Activated T-cell treated with anti-CD3 and anti-CD28 coated beads, Interleukin-2, amount 50 U/mL, for 4 hours (primary cell): ENCODE measurements around the gene PROX1. TPM values are rescaled to one million over a fixed set of nuclear protein-coding genes. Genes with fewer than 3 reads are reported as not detected.
A peak's percentile ranks its signal among the peaks of the same experiment; 100 is the strongest.

Source experiments
- ATAC-seq, 2 donors: fragments of 200-7000 bp; cut with Tn5 transposase; one replicate each; pipeline ENCODE4 v1.10.0; 2021
- DNase-seq: peaks from one replicate; pipeline ENCODE4 v3.0.0-alpha.2; 2020
- H3K27me3 Mint-ChIP-seq: one replicate; pipeline ENCODE4 v1.8.0; 2021; ENCODE audit warnings: low read depth, mixed read lengths
- H3K36me3 Mint-ChIP-seq: one replicate; pipeline ENCODE4 v1.8.0; 2022; ENCODE audit warnings: mixed read lengths; ENCODE audit not compliant: insufficient read depth
- H3K4me1 Mint-ChIP-seq: one replicate; pipeline ENCODE4 v1.8.0; 2021; ENCODE audit warnings: low read depth, mixed read lengths
- H3K4me3 Mint-ChIP-seq: one replicate; pipeline ENCODE4 v1.8.0; 2021; ENCODE audit warnings: mild to moderate bottlenecking, moderate library complexity, mixed read lengths
- H3K9me3 Mint-ChIP-seq: one replicate; pipeline ENCODE4 v1.8.0; 2021; ENCODE audit warnings: mixed read lengths
- total RNA-seq, 3 donors: library from RNA; stranded (reverse); gene quantifications; one replicate each; pipeline ENCODE4 v1.2.1, GENCODE V29; 2021

PROX1 gene, protein sequence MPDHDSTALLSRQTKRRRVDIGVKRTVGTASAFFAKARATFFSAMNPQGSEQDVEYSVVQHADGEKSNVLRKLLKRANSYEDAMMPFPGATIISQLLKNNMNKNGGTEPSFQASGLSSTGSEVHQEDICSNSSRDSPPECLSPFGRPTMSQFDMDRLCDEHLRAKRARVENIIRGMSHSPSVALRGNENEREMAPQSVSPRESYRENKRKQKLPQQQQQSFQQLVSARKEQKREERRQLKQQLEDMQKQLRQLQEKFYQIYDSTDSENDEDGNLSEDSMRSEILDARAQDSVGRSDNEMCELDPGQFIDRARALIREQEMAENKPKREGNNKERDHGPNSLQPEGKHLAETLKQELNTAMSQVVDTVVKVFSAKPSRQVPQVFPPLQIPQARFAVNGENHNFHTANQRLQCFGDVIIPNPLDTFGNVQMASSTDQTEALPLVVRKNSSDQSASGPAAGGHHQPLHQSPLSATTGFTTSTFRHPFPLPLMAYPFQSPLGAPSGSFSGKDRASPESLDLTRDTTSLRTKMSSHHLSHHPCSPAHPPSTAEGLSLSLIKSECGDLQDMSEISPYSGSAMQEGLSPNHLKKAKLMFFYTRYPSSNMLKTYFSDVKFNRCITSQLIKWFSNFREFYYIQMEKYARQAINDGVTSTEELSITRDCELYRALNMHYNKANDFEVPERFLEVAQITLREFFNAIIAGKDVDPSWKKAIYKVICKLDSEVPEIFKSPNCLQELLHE
- under 1 TPM; 0.03 to 0.13 (median 0.08) TPM for total RNA-seq

DNA sequence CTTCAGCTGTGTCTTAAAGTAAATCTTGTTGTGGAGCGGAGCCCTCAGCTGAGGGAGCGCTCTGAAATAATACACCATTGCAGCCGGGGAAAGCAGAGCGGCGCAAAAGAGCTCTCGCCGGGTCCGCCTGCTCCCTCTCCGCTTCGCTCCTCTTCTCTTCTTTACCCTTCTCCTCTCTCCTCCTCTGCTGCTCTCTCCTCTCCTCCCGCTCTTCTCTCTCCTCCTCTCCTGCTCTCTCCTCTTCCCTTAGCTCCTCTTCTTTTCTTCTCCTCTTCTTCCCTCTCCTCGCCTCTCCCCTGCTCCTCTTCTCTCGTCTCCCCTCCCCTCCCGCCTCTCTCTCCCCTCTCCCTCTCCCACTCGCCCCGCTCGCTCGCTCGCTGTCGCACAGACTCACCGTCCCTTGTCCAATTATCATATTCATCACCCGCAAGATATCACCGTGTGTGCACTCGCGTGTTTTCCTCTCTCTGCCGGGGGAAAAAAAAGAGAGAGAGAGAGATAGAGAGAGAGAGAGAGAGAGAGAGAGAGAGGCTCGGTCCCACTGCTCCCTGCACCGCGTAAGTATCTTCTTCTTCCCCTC is at the start of gene PROX1:
Gene PROX1, plus strand, starts transcription at position 47 of the 580 bp plus-strand sequence. CDS start 8,563 bp downstream, outside the sequence.
- H3K4me1 Mint-ChIP-seq = peaks cover 35% of the 10 kb centered on the region
- no peaks in the 10 kb centered on the region for H3K36me3 Mint-ChIP-seq
- H3K27me3 Mint-ChIP-seq = peaks cover 90% of the 10 kb centered on the region
- H3K4me3 Mint-ChIP-seq = peak within 1 kb of the TSS; percentile 85
- peak in 1 of 2 donors; percentile 67 for ATAC-seq
- no peak for DNase-seq
- no peaks in the 10 kb centered on the region for H3K9me3 Mint-ChIP-seq

DNA sequence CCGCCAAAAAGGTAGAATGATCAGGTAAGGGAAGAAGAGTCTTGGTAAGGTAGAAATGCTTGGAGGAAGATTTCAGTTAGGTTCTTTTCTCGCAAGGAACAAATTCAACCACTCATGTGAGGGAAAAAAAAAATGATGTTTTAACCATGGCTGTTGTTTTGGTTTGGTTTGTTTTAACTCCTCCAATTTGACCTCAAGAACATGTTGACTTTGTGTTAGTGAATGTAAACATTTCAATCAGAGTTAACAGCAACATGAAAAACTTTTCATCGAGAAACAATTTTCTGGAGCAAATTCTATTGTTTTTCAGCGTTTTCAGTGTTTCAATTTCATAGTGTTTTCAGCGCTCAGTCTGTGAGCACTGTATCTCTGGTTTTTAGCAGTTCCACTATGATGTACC is 49.0 kb upstream of the PROX1 start:
- no peaks in the 10 kb centered on the region for H3K27me3 Mint-ChIP-seq
- DNase-seq (no peak), ATAC-seq (no peak)
- no peaks in the 10 kb centered on the region for H3K4me1 Mint-ChIP-seq
- H3K36me3 Mint-ChIP-seq = no peaks in the 10 kb centered on the region
- peaks cover 6% of the 10 kb centered on the region for H3K9me3 Mint-ChIP-seq
- no peak overlapping the region for H3K4me3 Mint-ChIP-seq

DNA sequence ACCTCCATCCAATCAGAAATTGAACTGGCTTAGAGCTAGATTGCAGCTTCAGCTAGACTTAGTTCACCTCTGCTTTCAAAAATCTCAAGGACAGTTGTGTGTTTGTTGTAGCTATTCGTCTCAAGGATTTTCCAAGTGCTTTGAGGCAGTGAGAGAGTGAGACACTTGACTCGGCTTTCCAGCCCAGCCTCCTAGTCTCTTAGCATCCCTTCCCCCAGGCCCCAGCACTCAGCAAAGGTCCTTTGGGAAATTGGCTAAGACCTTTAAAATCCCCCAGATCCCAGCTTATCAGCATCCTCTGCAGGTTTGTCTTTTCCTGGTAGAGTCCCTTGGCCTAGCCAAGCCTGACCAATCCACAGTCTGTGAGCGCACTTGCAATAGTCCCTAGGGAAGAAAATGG is 47.9 kb upstream of the PROX1 start:
- Mint-ChIP-seq H3K9me3 (peaks cover 6% of the 10 kb centered on the region), H3K4me1 (no peaks in the 10 kb centered on the region), H3K36me3 (no peaks in the 10 kb centered on the region), H3K4me3 (no peak overlapping the region), H3K27me3 (no peaks in the 10 kb centered on the region)
- no peak for DNase-seq
- ATAC-seq = no peak

DNA sequence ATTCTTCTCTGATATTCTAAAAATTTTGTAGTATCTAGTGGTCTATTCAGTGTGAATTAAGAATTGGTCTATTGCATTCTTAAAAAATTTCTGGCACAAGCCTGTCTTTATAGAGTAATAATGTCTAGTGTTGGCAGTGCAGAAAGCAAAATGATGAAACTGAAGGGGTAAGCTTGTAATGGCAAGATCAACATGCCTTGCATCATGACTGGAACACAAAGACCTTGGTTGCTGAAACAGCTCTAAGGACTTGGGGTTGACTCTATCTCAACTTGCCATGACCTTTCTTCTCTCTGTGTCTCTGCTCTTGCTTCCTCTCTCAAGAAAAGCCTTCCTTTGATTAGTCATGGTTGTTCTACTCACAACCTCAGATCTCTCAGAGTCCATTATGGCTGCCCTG is 46.8 kb upstream of the PROX1 start:
- Mint-ChIP-seq H3K4me1 (no peaks in the 10 kb centered on the region), H3K4me3 (no peak overlapping the region), H3K36me3 (no peaks in the 10 kb centered on the region), H3K9me3 (peaks cover 10% of the 10 kb centered on the region), H3K27me3 (no peaks in the 10 kb centered on the region)
- DNase-seq = no peak
- ATAC-seq = no peak

DNA sequence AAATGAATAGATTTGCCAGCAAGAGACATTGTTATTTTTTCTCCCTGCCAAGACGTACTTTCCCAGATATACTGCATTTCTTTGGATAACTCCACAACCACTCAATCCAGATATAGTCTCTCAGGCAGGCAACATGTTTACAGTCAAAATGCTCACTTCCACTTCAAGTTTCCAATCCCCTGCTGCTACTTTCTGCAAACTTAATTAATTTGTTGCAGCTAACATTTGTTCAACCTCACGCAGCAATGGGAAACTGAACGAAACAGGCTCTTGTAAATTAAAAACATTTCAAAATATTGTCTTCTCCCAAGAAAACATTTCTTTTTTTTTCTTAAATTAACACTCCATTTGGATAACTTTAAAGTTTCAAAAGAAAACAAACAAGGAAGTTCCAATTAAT is 45.7 kb upstream of the PROX1 start:
- Mint-ChIP-seq H3K4me1 (no peaks in the 10 kb centered on the region), H3K27me3 (no peaks in the 10 kb centered on the region), H3K4me3 (no peak overlapping the region), H3K9me3 (peaks cover 9% of the 10 kb centered on the region), H3K36me3 (no peaks in the 10 kb centered on the region)
- ATAC-seq (no peak), DNase-seq (no peak)

DNA sequence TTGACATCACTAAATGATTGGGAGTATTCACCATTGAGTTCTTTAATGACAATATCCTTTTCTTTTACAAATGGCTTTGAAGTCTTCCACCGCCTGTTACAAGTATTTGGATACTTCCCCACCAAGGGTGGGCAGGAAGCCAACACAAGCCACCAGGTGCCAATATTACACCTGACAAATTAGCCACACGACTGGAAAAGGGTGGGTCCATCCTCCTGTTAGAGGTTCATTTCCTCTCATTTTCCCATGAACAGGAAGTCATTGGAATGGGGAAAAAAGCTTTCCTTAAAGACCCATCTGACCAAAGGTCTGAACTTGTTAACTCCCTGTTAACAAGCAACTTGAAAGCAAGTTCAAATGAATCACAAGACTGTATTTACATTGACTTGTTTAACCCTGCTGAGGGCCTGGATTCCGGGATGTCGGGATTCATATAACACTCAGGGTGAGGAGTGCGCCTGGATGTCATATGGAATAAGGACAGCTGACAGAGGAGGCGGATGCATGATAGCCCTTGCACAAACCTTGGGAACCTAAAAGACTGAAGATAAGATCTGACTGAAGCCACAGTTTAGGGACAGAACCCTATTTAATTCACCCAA is 40.5 kb upstream of the PROX1 start:
- peaks cover 3% of the 10 kb centered on the region for H3K27me3 Mint-ChIP-seq
- no peaks in the 10 kb centered on the region for H3K36me3 Mint-ChIP-seq
- H3K4me1 Mint-ChIP-seq = no peaks in the 10 kb centered on the region
- peaks cover 10% of the 10 kb centered on the region for H3K9me3 Mint-ChIP-seq
- no peak overlapping the region for H3K4me3 Mint-ChIP-seq
- no peak for DNase-seq
- ATAC-seq = no peak

DNA sequence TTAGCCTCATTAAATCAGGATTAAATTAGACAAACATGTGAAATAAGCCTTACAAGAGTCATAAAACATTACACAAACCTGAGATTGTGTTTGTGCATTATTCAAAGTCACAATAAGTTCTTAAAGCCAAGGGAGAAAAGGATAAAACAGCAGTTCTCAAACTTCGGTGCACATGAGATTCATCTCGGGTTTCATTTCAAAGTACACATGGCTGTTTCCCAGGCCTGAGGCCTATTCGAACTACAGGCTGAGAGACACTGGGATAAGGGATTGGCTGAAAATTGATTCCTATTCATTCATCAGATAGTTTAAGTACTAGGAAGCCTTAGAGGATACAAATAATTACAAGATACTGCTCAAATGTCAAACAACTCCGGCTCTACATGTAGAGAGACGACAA is 35.9 kb upstream of the PROX1 start:
- H3K36me3 Mint-ChIP-seq = no peaks in the 10 kb centered on the region
- DNase-seq (no peak), ATAC-seq (no peak)
- peaks cover 3% of the 10 kb centered on the region for H3K9me3 Mint-ChIP-seq
- H3K4me3 Mint-ChIP-seq = no peak overlapping the region
- peaks cover 3% of the 10 kb centered on the region for H3K27me3 Mint-ChIP-seq
- no peaks in the 10 kb centered on the region for H3K4me1 Mint-ChIP-seq

DNA sequence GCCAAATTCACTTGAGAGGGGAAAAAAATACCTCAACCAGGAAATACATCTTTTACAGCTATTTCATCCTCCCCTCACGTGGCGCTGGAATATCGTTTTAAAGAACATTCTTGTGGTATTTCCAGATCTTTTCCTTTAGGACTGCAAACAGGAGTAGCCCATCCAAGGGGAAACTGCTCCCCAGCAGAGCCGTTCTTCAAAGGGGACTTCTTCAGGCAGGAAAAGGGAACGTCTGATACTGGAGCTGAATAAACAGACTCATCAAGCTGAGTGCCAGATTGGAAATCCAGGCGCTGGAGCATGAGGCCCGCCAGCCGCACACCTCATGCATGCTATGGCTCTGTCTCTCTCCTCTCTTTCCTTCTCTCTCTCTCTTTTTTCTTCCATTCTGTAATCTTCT is 34.0 kb upstream of the PROX1 start:
- H3K36me3 Mint-ChIP-seq = no peaks in the 10 kb centered on the region
- H3K4me3 Mint-ChIP-seq = no peak overlapping the region
- DNase-seq (no peak), ATAC-seq (no peak)
- peaks cover 3% of the 10 kb centered on the region for H3K27me3 Mint-ChIP-seq
- no peaks in the 10 kb centered on the region for H3K4me1 Mint-ChIP-seq
- H3K9me3 Mint-ChIP-seq = peaks cover 3% of the 10 kb centered on the region

DNA sequence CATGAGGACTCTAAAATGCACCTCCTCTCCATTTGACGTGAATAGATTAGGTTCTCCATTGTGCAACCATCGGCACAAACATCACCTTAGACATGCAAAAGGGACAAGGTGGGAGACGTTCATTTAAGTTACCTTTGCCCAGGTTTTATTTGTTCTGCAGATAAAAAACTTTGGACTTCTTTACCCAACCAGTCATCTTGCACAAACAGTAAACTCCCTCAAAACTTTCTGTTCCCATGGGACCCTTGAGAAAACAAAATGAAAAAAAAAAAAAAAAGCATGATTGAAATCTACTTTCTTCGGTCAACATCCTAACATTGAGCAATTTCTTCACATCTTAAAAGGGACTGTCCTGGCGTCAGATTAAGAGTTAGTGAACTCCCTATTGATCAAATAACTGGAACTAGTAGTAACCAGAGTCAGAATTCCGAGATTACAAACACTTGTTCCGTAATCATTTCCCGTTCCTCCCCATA is 31.4 kb upstream of the PROX1 start:
- H3K9me3 Mint-ChIP-seq = no peaks in the 10 kb centered on the region
- DNase-seq (no peak), ATAC-seq (no peak)
- H3K27me3 Mint-ChIP-seq = peaks cover under 1% of the 10 kb centered on the region
- no peak overlapping the region for H3K4me3 Mint-ChIP-seq
- H3K4me1 Mint-ChIP-seq = no peaks in the 10 kb centered on the region
- no peaks in the 10 kb centered on the region for H3K36me3 Mint-ChIP-seq

DNA sequence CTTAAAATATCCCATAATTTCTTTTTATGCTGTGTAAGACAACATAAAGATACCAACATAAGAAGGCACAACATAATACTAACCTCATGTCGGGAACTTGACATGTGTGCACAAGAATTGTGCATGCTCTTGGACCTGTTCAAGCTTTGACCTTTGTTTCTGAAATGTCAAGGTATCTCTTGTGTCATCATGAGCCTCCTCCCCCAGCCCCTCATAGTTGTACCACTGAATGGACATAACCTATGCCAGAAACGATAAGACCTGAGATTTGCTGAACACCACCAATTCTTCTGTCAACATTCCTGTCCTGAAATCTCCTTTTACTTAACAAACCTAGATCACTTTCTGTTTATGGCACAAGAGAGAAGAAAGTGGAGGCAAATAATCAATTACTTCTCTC is 29.4 kb upstream of the PROX1 start:
- H3K27me3 Mint-ChIP-seq = no peaks in the 10 kb centered on the region
- DNase-seq (no peak), ATAC-seq (no peak)
- H3K4me1 Mint-ChIP-seq = no peaks in the 10 kb centered on the region
- H3K9me3 Mint-ChIP-seq = peaks cover 4% of the 10 kb centered on the region
- no peak overlapping the region for H3K4me3 Mint-ChIP-seq
- no peaks in the 10 kb centered on the region for H3K36me3 Mint-ChIP-seq

DNA sequence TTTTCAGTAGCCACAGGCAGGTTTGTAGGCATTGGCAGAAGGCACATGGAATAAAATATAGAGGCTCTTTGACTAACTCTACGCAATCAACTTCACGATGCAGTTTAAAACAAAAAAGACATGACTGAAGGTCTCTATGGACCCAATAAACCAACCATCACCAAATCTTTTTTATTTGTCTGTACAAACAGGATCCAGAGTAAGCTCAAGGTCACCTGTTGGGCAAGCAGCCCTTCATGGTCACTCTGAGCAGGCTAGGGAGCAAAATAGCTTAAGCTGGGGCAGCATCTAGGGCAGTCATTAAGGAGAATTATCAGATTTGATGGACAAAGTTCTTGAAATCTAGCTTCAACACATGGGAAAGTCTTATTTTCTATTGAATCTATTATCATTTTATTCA is 26.8 kb upstream of the PROX1 start:
- DNase-seq = no peak
- ATAC-seq = no peak
- peaks cover 4% of the 10 kb centered on the region for H3K9me3 Mint-ChIP-seq

DNA sequence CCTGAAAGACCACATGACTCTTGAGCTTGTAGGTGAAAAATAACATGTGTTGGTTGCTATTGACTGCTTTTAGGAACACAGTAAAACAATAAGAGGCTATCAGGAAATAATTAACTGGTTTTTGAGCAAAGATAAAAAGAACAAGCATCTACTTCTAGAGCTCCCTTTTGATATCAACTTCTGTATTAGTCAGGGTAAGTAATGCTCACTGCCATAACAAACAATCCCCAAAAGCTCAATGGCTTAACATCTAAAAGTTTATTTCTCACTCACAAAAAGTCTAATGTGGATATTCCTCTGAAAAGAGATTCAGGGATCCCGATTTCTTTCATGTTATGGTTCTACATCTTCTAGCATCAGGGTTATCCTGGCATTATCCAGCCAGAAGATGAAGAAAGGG is 25.3 kb upstream of the PROX1 start:
- Mint-ChIP-seq H3K9me3 (peaks cover 4% of the 10 kb centered on the region), H3K4me3 (no peak overlapping the region), H3K4me1 (no peaks in the 10 kb centered on the region), H3K36me3 (no peaks in the 10 kb centered on the region), H3K27me3 (peaks cover 5% of the 10 kb centered on the region)
- DNase-seq (no peak), ATAC-seq (no peak)

More for the DNA sequence above, 26.8 kb upstream of the PROX1 start:
- no peak overlapping the region for H3K4me3 Mint-ChIP-seq
- H3K27me3 Mint-ChIP-seq = no peaks in the 10 kb centered on the region
- no peaks in the 10 kb centered on the region for H3K36me3 Mint-ChIP-seq
- no peaks in the 10 kb centered on the region for H3K4me1 Mint-ChIP-seq

DNA sequence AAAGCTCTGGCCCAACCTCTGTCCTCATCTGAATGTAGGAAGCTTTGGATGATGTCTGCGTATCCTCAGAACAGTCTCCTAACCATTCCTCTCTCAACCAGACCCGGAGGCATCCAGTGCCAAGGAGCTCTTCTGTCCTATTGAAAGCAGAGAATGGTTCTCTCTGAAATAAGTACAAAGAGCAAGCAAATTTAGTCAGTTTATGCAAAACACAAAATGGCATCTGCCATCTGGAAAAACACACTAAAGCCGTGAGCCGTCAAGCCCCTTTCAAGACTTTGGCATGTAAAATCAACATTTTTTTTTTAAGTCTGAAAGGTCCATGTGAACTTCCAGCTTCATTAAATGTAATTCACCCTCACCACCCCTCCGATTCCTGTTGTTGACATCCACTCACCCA is 21.7 kb upstream of the PROX1 start:
- no peak for ATAC-seq
- Mint-ChIP-seq H3K36me3 (no peaks in the 10 kb centered on the region), H3K4me1 (no peaks in the 10 kb centered on the region), H3K4me3 (no peak overlapping the region), H3K27me3 (peaks cover 14% of the 10 kb centered on the region), H3K9me3 (peaks cover 4% of the 10 kb centered on the region)
- no peak for DNase-seq

DNA sequence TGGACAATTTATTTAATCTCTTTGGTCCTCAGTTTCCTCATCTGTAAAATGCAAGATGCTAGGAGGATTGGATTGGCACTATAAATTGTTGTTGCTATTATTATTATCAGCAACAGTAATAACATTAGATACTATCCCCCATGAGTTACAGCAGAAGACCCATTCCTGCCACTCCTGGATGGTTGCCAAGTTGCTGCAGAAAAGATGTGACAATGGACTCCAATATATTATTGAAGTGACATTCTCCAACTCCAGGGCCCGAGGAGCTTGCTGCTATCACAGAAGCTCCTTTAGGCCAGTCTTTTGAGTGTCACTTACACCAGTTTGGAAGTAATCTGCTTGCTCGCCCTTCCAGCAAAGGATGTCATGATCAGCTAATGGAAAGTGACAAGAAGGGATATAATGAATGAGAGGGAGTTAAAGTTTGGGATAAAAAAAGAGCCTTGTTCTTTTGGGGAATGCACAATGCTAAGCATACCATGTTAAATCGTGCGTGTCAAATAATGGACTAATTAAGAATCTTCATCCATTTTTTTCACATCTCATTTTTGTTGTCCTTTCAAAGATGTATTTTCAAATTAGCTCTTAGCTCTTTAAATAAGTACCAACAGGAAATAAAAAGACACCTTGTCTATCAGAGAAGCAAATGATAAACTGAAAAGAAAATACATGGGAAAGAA is 19.5 kb upstream of the PROX1 start:
- H3K4me1 Mint-ChIP-seq = no peaks in the 10 kb centered on the region
- H3K27me3 Mint-ChIP-seq = peaks cover 14% of the 10 kb centered on the region
- DNase-seq (no peak), ATAC-seq (no peak)
- H3K36me3 Mint-ChIP-seq = no peaks in the 10 kb centered on the region
- no peak overlapping the region for H3K4me3 Mint-ChIP-seq
- no peaks in the 10 kb centered on the region for H3K9me3 Mint-ChIP-seq
